Stimulated activated CD8-positive, alpha-beta memory T cell treated with anti-CD3 and anti-CD28 coated beads, Interleukin-7, amount 100 ng/mL, for 4 hours (primary cell): Measurements from ENCODE around the gene TMEM196.

ENCODE experiments used
- DNase-seq, 2 donors: peaks; one replicate each; pipeline ENCODE4 v3.0.0-alpha.2; 2020; ENCODE audit warnings: low read depth in 2 of 2

The TMEM196 gene

GRCh38 chr7:19772841-19773760 lies at the start of gene TMEM196:
Gene TMEM196 (minus strand): TSS chr7:19773617. CDS start chr7:19772696, 921 bp downstream.
- DNase-seq = no peak

- no peak for DNase-seq
Measured at GRCh38 chr7:19816128-19816527, 42.7 kb upstream of the TMEM196 start.

GRCh38 chr7:19815546-19815945 lies 42.1 kb upstream of the TMEM196 start:
- no peak for DNase-seq

GRCh38 chr7:19814776-19815175 lies 41.4 kb upstream of the TMEM196 start:
- DNase-seq = no peak

GRCh38 chr7:19811386-19811785 lies 38.0 kb upstream of the TMEM196 start:
- no peak for DNase-seq

- DNase-seq = no peak
Measured at GRCh38 chr7:19798986-19799385, 25.6 kb upstream of the TMEM196 start.

- DNase-seq = no peak
Measured at GRCh38 chr7:19783541-19783940, 10.1 kb upstream of the TMEM196 start.

GRCh38 chr7:19776981-19777380 lies 3.6 kb upstream of the TMEM196 start:
- DNase-seq = no peak

- DNase-seq = no peak
Measured at GRCh38 chr7:19775578-19775977, 2.2 kb upstream of the TMEM196 start.

- no peak for DNase-seq
Measured at GRCh38 chr7:19772306-19772705, 1.1 kb downstream of the TMEM196 start.

GRCh38 chr7:19762631-19763030 lies 10.8 kb downstream of the TMEM196 start:
- no peak for DNase-seq

GRCh38 chr7:19754521-19755116 lies 18.8 kb downstream of the TMEM196 start:
- DNase-seq = no peak

GRCh38 chr7:19752020-19752419 lies 21.4 kb downstream of the TMEM196 start:
- DNase-seq = no peak

GRCh38 chr7:19749658-19750057 lies 23.8 kb downstream of the TMEM196 start:
- DNase-seq = no peak

GRCh38 chr7:19747740-19748339 lies 25.6 kb downstream of the TMEM196 start:
- no peak for DNase-seq

GRCh38 chr7:19744075-19744474 lies 29.3 kb downstream of the TMEM196 start:
- DNase-seq = no peak

GRCh38 chr7:19728716-19729115 lies 44.7 kb downstream of the TMEM196 start:
- no peak for DNase-seq

GRCh38 chr7:19725770-19726169 lies 47.6 kb downstream of the TMEM196 start:
- DNase-seq = no peak

- DNase-seq = no peak
Measured at GRCh38 chr7:19715499-19715898, 57.9 kb downstream of the TMEM196 start.

GRCh38 chr7:19713676-19714075 lies 59.7 kb downstream of the TMEM196 start:
- DNase-seq = peak in 1 of 2 donors; percentile 22

GRCh38 chr7:19709249-19709578 lies 64.2 kb downstream of the TMEM196 start:
- DNase-seq = no peak

GRCh38 chr7:19708397-19709248 lies 64.8 kb downstream of the TMEM196 start, which contains the start of gene POLR1F:
Gene POLR1F (minus strand): TSS chr7:19709037. CDS start chr7:19709016, 21 bp downstream.
- DNase-seq = peak; percentile 86 to 91
